Measurements from ENCODE around the gene GP9. TPM values are rescaled to one million over a fixed set of nuclear protein-coding genes. Genes with fewer than 3 reads are reported as not detected.

Gene GP9
- total RNA-seq, 5 donors from 2014 or later (not counting 1 experiment from before 2014, with no cell fraction given), result not detected

DNA sequence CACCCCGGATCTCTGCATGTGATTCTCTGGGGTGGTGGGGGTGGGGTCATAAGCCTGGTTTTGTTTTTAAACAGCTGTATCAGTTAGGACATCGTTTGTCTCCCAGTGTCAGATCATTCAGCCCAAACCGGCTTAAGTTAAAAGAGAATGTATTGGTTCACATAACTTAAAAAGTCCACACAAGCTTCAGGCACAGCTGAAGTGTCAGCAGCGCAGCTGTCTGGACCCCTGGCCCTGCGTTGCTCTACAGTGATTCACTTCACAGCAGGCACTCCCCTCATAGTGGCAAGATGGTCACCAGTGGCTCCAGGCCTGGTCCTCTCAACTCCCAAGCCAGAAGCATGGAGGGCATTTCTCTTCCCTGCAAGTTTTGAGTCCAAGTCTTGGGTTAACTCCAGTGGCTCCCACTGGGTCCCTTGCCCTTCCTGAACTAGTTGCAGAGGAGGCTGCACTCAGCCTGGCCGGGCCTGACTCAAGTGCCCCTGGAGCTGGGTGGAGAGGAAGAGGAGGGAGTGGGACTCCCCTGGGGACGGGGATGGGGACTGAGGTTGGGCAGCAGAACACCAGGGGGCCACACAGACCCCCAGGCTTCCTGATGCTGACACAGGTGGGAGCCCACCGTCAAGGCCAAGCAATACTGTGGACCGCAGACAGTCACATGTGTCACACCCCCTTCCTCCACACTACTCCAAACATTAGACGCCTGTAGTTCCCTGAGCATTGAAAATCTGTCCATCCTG, 28.9 kb upstream of the GP9 start:
- WGBS (ENCODE audit: insufficient coverage), result 96% methylated on average over 6 of the region's 10 CpGs
- no peaks in the 10 kb centered on the region for H3K27me3 ChIP-seq (replicated peaks in 1 of 2; ENCODE audit: control insufficient read depth in 2 of 2, extremely low read depth in 1 of 2, insufficient read depth in 2 of 2, low read length in 1 of 2)

DNA sequence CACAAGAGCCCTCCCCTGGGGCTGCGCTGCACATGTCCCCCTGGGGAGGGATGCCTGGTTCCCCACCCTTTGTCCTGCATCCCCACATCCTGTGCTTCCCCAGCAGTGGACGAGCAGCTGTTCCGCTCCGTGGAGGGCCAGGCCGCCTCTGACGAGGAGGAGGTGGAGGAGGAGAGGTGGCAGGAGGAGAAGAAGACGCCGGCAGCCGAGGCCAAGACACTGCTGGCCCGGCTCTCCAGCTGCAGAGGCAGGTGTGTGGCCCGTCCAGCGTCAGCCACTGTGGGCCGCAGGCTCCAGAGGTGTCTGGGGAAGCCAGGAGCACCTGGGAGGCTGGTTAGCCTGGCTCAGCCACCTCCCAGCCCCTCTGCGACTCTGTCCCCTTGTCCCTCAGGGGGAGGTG, 27.9 kb upstream of the GP9 start:
- Histone ChIP-seq H3K4me3 (ENCODE audit: control insufficient read depth in 1 of 2, extremely low read depth in 1 of 2, low read length in 1 of 2) (no peak overlapping the region), H3K27ac (ENCODE audit: low read length) (no peak overlapping the region), H3K9me3 (no peaks in the 10 kb centered on the region), H3K4me1 (ENCODE audit: control insufficient read depth in 1 of 2, extremely low read depth in 1 of 2, insufficient read depth in 2 of 2, low read length in 2 of 2) (peaks cover 9 to 19% of the 10 kb centered on the region in 2 experiments), H3K36me3 (ENCODE audit: control insufficient read depth in 2 of 2, extremely low read depth in 1 of 2, insufficient read depth in 1 of 2, low read length in 1 of 2) (no peaks in the 10 kb centered on the region), H3K27me3 (replicated peaks in 1 of 2; ENCODE audit: control insufficient read depth in 2 of 2, extremely low read depth in 1 of 2, insufficient read depth in 2 of 2, low read length in 1 of 2) (no peaks in the 10 kb centered on the region)
- Mint-ChIP-seq H3K9me3 (no peaks in the 10 kb centered on the region), H3K4me1 (peaks cover 14 to 25% (median 15%) of the 10 kb centered on the region in 3 donors), H3K36me3 (no peaks in the 10 kb centered on the region), H3K27me3 (no peaks in the 10 kb centered on the region), H3K27ac (no peak overlapping the region), H3K4me3 (no peak overlapping the region)
- WGBS (ENCODE audit: insufficient coverage), result 89% methylated on average over 11 of the region's 14 CpGs
- no peak for DNase-seq
- ChIA-PET CTCF (no interaction called here), POLR2A (interaction anchor here in 1 of 2 donors (0.5 kb wide), 1 partner anchor 250 kb away, joined by 4 read pairs; no protein-coding TSS in a partner anchor)
- ATAC-seq (replicated peaks in 1 of 4), result no peak

More for the DNA sequence above, 28.9 kb upstream of the GP9 start:
- no peak for DNase-seq
- no peak overlapping the region for H3K27ac ChIP-seq (ENCODE audit: low read length)
- Mint-ChIP-seq H3K27ac (peak overlapping the region in 1 of 2 donors; percentile 31), H3K4me1 (peaks cover 17 to 25% (median 18%) of the 10 kb centered on the region in 3 donors), H3K27me3 (no peaks in the 10 kb centered on the region), H3K9me3 (no peaks in the 10 kb centered on the region), H3K36me3 (no peaks in the 10 kb centered on the region), H3K4me3 (no peak overlapping the region)
- no peak overlapping the region for H3K4me3 ChIP-seq (ENCODE audit: control insufficient read depth in 1 of 2, extremely low read depth in 1 of 2, low read length in 1 of 2)
- ChIA-PET CTCF (interaction anchor here (0.6 kb wide), 2 partner anchors 254 to 292 kb away, joined by 3 to 6 read pairs; no protein-coding TSS in a partner anchor), POLR2A (no interaction called here)
- ATAC-seq (replicated peaks in 1 of 4), result no peak
- peaks cover 12 to 25% of the 10 kb centered on the region in 2 experiments for H3K4me1 ChIP-seq (ENCODE audit: control insufficient read depth in 1 of 2, extremely low read depth in 1 of 2, insufficient read depth in 2 of 2, low read length in 2 of 2)
- no peaks in the 10 kb centered on the region for H3K36me3 ChIP-seq (ENCODE audit: control insufficient read depth in 2 of 2, extremely low read depth in 1 of 2, insufficient read depth in 1 of 2, low read length in 1 of 2)
- H3K9me3 ChIP-seq, result no peaks in the 10 kb centered on the region

DNA sequence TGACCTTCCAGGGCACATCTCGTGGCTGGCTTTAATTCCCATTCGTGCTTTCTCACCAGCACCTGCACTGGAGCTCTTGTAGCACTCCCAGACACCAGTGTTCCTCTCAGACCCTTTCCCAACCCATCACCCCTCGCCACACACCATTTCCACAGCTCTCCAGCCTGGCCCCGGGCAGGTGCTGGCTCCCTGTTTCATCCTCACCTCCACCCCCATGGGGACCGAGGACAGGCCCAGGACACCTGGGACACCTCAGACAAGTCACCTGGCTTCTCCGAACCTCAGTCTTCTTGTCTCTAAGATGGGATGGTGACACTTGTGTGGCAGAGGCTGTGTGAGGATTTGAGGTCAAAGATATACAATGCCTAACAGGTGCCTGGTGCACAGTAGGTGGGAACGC, 27.4 kb upstream of the GP9 start:
- WGBS (ENCODE audit: insufficient coverage), result 90% methylated on average over 5 of the region's 7 CpGs
- H3K27ac ChIP-seq (ENCODE audit: low read length), result no peak overlapping the region
- DNase-seq (no peak), ATAC-seq (replicated peaks in 1 of 4) (no peak)
- no peaks in the 10 kb centered on the region for H3K36me3 ChIP-seq (ENCODE audit: control insufficient read depth in 2 of 2, extremely low read depth in 1 of 2, insufficient read depth in 1 of 2, low read length in 1 of 2)
- Mint-ChIP-seq H3K4me3 (no peak overlapping the region), H3K9me3 (no peaks in the 10 kb centered on the region), H3K36me3 (no peaks in the 10 kb centered on the region), H3K27ac (no peak overlapping the region), H3K27me3 (no peaks in the 10 kb centered on the region), H3K4me1 (peaks cover 14 to 25% (median 15%) of the 10 kb centered on the region in 3 donors)
- no peaks in the 10 kb centered on the region for H3K27me3 ChIP-seq (replicated peaks in 1 of 2; ENCODE audit: control insufficient read depth in 2 of 2, extremely low read depth in 1 of 2, insufficient read depth in 2 of 2, low read length in 1 of 2)
- peaks cover 9 to 18% of the 10 kb centered on the region in 2 experiments for H3K4me1 ChIP-seq (ENCODE audit: control insufficient read depth in 1 of 2, extremely low read depth in 1 of 2, insufficient read depth in 2 of 2, low read length in 2 of 2)
- CTCF ChIA-PET, result no interaction called here
- H3K9me3 ChIP-seq, result no peaks in the 10 kb centered on the region
- POLR2A ChIA-PET, result interaction anchor here in 1 of 2 donors (0.5 kb wide), 1 partner anchor 249 kb away, joined by 4 read pairs; no protein-coding TSS in a partner anchor
- no peak overlapping the region for H3K4me3 ChIP-seq (ENCODE audit: control insufficient read depth in 1 of 2, extremely low read depth in 1 of 2, low read length in 1 of 2)

DNA sequence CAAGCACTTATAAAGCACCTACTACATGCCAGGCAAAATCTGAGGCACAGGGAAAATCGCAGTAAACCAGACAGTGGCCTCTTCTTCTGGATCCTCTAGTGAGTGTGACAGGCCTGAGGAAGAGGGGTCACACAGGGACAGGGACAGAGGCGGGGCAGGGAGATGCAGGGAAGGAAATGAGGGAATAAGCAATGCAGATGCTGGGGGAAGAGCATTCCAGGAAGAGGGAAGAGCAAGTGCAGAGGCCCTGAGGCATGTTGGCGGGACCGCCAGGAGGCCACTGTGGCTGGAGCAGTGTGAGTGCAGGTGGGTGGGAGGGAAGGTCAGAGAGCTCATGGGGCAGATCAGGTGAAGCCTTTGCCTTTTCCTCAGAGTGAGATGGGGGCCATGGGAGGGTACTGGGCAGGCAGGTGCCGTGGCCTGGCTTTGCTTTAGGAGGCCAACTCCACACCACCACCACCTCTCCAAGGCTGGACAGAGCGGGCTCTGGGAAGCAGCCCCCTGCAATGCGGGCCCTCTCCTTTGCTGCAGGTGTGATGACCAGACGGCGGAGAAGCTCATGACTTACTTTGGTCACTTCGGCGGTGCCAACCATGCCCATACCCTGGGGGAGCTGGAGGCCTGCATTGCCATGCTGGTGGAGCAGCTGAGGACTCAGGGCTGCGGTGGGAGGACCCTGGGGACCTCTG, 26.8 kb upstream of the GP9 start:
- no peak overlapping the region for H3K27ac Mint-ChIP-seq
- POLR2A ChIA-PET, result no interaction called here
- WGBS (ENCODE audit: insufficient coverage), result 85% methylated on average over 12 of the region's 12 CpGs

DNA sequence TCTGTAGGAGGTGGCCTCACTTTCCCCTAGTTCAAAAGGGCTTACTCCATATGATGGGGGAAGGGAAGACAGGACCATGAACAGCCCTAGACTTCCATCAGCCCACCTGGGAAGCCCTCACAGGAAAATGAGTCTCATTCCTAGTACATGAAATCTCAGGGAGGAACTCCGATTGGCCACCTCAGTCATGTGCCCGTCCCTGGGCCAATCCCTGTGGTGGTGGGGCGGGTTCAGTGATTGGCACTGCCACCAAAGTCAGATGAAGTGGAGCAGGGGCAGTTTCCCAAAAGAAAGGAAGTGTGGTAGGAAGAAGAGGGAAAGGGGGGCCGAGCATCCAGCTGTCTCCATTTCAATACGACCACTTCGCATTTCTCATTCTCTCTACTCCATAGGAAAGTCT, 25.9 kb upstream of the GP9 start:
- H3K4me1 ChIP-seq (ENCODE audit: control insufficient read depth in 1 of 2, extremely low read depth in 1 of 2, insufficient read depth in 2 of 2, low read length in 2 of 2), result peaks cover 9 to 23% of the 10 kb centered on the region in 2 experiments
- peaks cover under 1 to 5% of the 10 kb centered on the region in 2 donors for H3K27me3 Mint-ChIP-seq
- H3K4me3 ChIP-seq (ENCODE audit: control insufficient read depth in 1 of 2, extremely low read depth in 1 of 2, low read length in 1 of 2), result no peak overlapping the region
- peaks cover 17 to 25% (median 19%) of the 10 kb centered on the region in 3 donors for H3K4me1 Mint-ChIP-seq
- ATAC-seq (replicated peaks in 1 of 4) (peak in 1 of 4 experiments; percentile 49), DNase-seq (peak in 1 of 35 experiments; percentile 18)
- H3K36me3 Mint-ChIP-seq, result no peaks in the 10 kb centered on the region
- H3K27ac ChIP-seq (ENCODE audit: low read length), result no peak overlapping the region
- H3K27me3 ChIP-seq (replicated peaks in 1 of 2; ENCODE audit: control insufficient read depth in 2 of 2, extremely low read depth in 1 of 2, insufficient read depth in 2 of 2, low read length in 1 of 2), result peaks cover 0 to 14% of the 10 kb centered on the region in 2 experiments
- H3K36me3 ChIP-seq (ENCODE audit: control insufficient read depth in 2 of 2, extremely low read depth in 1 of 2, insufficient read depth in 1 of 2, low read length in 1 of 2), result no peaks in the 10 kb centered on the region
- ChIA-PET CTCF (no interaction called here), POLR2A (no interaction called here)
- WGBS (ENCODE audit: insufficient coverage), result 94% methylated on average over 3 of the region's 6 CpGs
- H3K9me3 ChIP-seq, result no peaks in the 10 kb centered on the region
- H3K27ac Mint-ChIP-seq, result no peak overlapping the region
- H3K4me3 Mint-ChIP-seq, result no peak overlapping the region
- H3K9me3 Mint-ChIP-seq, result no peaks in the 10 kb centered on the region

More for the DNA sequence above, 26.8 kb upstream of the GP9 start:
- DNase-seq (no peak), ATAC-seq (replicated peaks in 1 of 4) (no peak)
- Histone ChIP-seq H3K4me1 (ENCODE audit: control insufficient read depth in 1 of 2, extremely low read depth in 1 of 2, insufficient read depth in 2 of 2, low read length in 2 of 2) (peaks cover 9 to 18% of the 10 kb centered on the region in 2 experiments), H3K9me3 (no peaks in the 10 kb centered on the region), H3K27me3 (replicated peaks in 1 of 2; ENCODE audit: control insufficient read depth in 2 of 2, extremely low read depth in 1 of 2, insufficient read depth in 2 of 2, low read length in 1 of 2) (peaks cover 0 to 5% of the 10 kb centered on the region in 2 experiments), H3K27ac (ENCODE audit: low read length) (no peak overlapping the region), H3K36me3 (ENCODE audit: control insufficient read depth in 2 of 2, extremely low read depth in 1 of 2, insufficient read depth in 1 of 2, low read length in 1 of 2) (no peaks in the 10 kb centered on the region), H3K4me3 (ENCODE audit: control insufficient read depth in 1 of 2, extremely low read depth in 1 of 2, low read length in 1 of 2) (no peak overlapping the region)
- H3K4me1 Mint-ChIP-seq, result peaks cover 14 to 25% (median 15%) of the 10 kb centered on the region in 3 donors
- CTCF ChIA-PET, result no interaction called here
- H3K27me3 Mint-ChIP-seq, result no peaks in the 10 kb centered on the region
- no peak overlapping the region for H3K4me3 Mint-ChIP-seq
- no peaks in the 10 kb centered on the region for H3K36me3 Mint-ChIP-seq
- no peaks in the 10 kb centered on the region for H3K9me3 Mint-ChIP-seq

DNA sequence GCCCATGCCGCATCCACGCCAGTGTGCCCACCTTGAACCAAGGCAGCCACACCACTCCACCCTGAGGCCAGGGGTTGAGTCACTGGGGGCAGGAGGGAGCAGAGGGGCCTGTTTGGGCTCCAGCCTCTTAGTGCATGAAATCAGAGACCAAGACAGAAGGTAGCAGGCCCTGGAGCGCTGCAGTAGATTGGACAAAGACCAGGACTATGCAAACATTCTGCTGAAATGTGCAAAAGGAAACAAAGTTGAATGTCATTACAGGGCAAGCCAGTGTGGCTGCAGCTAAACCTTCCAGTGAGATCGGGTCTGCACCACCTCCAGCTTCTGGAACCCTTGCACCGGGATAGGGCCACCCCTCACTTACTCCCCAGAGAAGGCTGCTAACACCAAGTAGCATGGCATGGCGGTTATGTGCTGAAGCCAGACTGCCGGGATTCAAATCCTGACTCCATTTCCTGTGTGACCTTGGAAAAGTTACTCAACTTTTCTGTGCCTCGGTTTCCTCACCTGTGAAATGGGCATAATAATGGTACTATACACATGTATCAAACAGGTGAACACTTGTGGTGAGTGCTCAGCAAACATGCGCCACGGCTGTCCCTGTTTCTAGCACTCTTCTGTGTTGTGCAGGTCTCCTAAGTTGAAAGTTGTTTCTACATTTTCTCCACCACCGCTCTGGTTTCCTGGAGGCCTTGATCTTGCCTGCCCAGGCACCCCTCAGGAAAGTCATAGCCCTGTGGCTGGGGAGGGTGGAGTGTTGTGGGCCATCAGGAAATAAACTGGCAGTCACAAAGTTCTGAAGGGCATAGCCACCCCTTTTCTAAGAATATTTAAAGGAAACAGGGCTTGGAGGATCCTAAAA, 25.0 kb upstream of the GP9 start:
- Mint-ChIP-seq H3K4me3 (no peak overlapping the region), H3K27me3 (peaks cover 6 to 11% of the 10 kb centered on the region in 2 donors), H3K36me3 (no peaks in the 10 kb centered on the region), H3K4me1 (peaks cover 19 to 31% (median 21%) of the 10 kb centered on the region in 3 donors), H3K9me3 (no peaks in the 10 kb centered on the region), H3K27ac (peak overlapping the region; percentile 61 to 67)
- H3K27me3 ChIP-seq (replicated peaks in 1 of 2; ENCODE audit: control insufficient read depth in 2 of 2, extremely low read depth in 1 of 2, insufficient read depth in 2 of 2, low read length in 1 of 2), result peaks cover 0 to 22% of the 10 kb centered on the region in 2 experiments
- H3K4me3 ChIP-seq (ENCODE audit: control insufficient read depth in 1 of 2, extremely low read depth in 1 of 2, low read length in 1 of 2), result peak overlapping the region in 1 of 2 donors; percentile 11
- ATAC-seq (replicated peaks in 1 of 4) (peak in 3 of 4 experiments; percentile 50 to 66 (median 61)), DNase-seq (peak in 1 of 35 experiments; percentile 7)
- H3K9me3 ChIP-seq, result no peaks in the 10 kb centered on the region
- POLR2A ChIA-PET, result no interaction called here
- H3K27ac ChIP-seq (ENCODE audit: low read length), result no peak overlapping the region
- 87% methylated on average over 3 of the region's 11 CpGs for WGBS (ENCODE audit: insufficient coverage)
- H3K4me1 ChIP-seq (ENCODE audit: control insufficient read depth in 1 of 2, extremely low read depth in 1 of 2, insufficient read depth in 2 of 2, low read length in 2 of 2), result peaks cover 9 to 25% of the 10 kb centered on the region in 2 experiments
- CTCF ChIA-PET, result no interaction called here
- no peaks in the 10 kb centered on the region for H3K36me3 ChIP-seq (ENCODE audit: control insufficient read depth in 2 of 2, extremely low read depth in 1 of 2, insufficient read depth in 1 of 2, low read length in 1 of 2)

All from T-cell (primary cell).